GM18873 (cell line): ENCODE measurements around the gene GATA2.

Experiments used
- ATAC-seq: cut with Tn5 transposase; IDR thresholded peaks from one replicate; pipeline ENCODE4 v1.9.1; 2021; ENCODE audit warnings: mild to moderate bottlenecking, moderate library complexity, moderate number of reproducible peaks; ENCODE audit not compliant: unreplicated experiment, low FRiP score

Gene GATA2

DNA sequence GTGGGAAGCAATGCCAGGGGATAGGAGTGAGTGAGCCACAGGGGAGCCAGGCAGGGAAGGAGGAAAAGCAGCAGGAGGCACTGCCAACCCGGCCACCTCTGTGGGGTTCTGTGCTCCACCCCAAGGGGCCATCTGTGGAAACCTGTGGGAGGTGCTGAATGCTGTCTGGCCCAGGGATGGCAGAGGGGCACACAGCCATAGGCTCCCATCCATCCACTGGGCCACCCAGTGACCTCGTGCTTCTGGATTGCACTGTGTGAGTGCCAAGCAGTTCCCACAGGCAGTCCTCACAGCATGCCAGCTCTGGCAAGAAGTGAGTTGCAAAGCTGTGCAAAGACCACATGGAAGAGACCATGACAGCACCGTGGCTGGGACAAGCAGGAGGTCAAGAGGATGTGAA, 53.8 kb downstream of the GATA2 start:
- ATAC-seq = no peak

DNA sequence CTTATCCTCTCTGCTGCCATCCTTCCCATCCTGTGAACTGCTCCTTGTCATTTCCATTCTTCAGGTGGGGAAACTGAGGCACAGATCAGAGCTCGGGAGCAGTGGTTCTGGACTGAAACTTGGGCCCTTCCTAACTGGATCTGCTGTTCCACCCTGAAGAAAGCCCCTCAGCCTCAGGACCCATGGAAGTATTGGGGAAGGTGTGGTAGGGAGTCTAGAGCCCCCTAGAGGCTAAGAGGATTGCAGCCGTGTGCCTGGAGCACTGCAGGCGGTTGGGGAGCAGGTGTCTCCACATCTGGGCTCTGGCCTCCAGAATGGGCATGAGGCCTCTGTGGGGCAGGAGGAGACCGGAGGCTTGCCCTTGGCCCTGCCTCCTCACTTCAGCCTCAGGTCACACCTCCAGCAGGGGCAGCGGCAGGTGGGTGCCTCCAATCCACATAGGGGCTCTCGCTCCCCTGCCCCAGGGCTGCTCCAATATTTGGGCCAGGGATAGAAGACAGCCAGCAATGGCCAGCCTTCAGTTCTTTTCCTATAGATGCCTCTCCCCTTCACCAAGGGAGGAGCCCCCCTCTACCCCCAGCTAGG, 54.4 kb downstream of the GATA2 start:
- no peak for ATAC-seq

DNA sequence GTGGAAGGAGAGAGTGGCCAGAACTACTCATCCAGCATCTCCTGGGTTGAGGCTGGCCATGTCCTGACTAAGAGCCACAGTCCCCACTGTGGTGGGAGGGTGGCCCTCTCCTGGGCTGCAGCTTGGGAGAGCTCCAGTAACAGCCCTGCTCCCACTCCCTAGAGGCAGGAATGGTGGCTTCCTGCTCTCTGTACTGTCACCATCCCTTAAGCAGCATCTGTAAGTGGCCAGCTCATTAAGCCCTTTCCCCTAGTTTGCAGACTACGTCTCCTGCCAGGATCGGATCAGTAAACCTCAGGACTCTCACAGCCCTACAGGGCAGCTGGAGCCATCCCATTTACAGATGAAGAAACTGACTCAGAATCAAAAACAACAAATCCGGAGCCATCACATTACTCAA, 56.8 kb downstream of the GATA2 start:
- ATAC-seq = no peak

- ATAC-seq = no peak
Measured at GRCh38 chr3:128435561-128435960, 57.4 kb downstream of the GATA2 start.

DNA sequence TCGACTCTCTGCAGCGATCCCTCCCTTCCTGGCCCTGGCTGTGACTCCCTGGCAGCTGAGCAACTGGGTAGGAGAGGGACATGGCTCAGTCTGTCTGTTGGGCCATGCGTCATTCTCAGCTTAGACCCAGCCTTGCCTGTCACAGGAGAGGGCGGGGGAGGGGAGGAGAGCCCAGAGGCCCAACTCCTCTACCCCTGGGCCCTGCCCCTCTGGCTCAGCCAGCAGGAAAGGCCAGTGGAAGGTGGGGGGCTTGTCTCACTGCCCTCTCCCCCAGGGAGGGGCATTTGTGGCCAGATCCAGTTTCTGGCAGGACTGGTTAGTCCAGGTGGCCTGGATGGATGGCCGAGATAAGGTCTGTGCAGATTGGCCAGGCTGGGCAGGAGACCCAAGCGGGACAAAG, 57.9 kb downstream of the GATA2 start:
- ATAC-seq = no peak

DNA sequence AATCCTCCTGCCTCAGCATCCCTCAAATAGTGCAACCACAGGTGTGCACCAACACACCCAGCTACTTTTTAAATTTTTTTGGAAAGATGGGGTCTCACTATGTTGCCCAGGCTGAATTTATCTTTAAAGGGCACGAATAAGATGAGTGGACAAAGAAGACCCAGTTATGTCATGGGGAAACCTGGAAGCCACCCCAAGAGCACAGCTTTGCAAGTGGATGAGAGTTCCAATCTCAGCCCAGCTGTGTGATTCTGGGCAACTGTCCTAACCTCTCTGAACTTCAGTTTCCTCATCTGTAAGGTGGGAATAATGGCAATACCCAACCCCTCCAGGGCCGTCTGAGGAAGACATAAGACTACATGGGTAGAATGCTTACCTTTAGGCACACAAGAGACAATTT, 58.5 kb downstream of the GATA2 start:
- no peak for ATAC-seq

- ATAC-seq = no peak
Measured at GRCh38 chr3:128433837-128434165, 59.2 kb downstream of the GATA2 start.

DNA sequence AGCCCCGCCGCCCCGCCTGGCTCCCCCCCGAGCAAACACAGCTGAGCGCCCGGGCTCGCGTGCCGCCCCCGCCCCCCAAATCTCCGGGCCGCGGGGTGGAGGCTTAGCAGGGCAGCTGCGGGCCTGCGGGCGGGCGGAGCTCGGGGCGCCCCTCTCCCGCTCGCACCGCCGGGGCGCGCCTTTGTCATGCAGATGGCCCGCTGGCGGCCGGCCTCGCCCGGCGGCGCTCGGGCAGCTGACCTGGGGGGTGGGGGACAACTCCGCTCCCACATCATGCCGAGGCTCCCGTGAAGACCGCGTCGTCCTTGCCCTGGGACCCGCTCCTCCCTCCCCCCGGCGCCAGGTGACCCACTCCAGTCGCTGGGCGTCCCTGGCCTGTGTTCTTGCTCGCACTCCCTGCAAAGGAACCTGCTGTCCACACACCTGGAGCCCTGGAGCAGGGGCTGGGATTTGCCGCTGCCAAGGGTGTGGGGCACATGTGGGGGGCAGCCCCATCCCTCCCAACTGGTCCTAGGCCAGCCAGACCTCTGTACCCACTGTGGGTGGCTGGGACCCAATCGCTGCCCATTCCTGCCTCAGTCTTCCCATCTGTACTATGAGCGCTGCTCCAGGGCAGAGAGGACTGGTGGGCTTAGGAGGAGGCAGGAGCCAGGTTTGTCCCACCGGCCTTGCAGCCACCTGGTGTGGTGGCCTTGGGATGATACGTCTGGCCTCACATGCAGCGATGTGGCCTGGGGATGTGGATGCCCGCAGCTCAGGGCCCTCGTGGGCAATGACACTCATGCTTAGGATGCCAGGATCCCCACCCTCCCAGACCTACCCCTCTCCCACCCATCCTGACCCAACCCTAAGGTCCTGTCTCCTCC, 59.8 kb downstream of the GATA2 start:
- ATAC-seq = no peak

DNA sequence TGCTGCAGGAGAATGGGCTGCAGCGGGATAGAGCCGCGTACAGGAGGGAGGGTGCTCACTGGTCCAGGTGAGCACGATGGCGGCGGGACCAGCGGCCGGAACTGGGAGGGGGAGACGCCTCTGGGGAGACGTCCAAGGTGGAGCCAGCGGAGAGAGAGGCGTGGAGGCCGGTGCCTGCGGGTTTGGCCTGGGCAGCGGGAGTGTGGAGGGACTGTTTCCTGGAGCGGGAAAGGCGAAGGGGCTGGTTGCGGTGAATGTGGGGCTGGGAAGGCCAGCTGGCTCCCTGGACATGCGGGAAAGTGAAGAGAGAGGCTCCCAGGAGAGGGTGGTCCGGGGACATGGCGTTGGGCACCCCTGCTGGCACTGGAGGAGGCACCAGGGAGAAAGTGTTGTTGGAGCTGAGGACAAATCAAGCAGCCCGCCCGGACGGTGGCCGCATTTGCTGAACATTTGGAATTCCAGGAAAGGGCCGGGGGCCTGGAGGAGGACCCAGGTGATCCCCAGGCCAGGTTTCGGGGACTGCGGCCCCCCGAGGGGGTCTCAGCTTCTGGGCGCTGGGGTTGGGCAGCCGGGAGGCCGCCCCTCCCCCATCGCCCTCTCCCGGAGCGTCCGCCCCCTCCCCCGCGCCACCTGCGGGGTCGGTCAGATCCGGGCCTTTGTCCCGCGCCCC, 60.6 kb downstream of the GATA2 start:
- no peak for ATAC-seq

- no peak for ATAC-seq
Measured at GRCh38 chr3:128431803-128432300, 61.1 kb downstream of the GATA2 start.

GRCh38 chr3:128430731-128431130, 62.3 kb downstream of the GATA2 start:
- ATAC-seq = no peak

DNA sequence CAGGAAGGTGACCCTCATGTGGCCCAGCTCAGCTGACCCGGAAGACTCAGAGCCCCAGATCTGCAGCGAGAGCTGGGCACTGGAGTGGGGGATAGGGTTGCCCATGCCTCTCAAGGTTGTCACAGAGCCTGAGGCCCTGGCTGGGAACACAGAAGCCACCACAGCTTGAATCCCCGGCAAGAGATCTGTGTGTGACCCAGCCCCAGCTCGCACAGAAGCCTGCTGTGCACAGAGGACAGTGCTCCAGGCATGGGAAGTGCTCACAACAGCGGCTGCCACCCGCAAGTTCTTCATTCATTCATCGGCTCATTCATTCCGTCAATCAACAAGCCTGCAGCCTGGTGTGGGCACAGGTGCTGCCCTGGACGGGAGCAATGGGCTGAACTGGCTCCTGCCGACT, 62.7 kb downstream of the GATA2 start:
- ATAC-seq = no peak

- no peak for ATAC-seq
Measured at GRCh38 chr3:128429751-128430150, 63.2 kb downstream of the GATA2 start.
